Measurements from ENCODE around the gene TRDMT1.

Gene TRDMT1

GRCh38 chr10:17213646-17214349 lies 12.3 kb upstream of the TRDMT1 start:
- no peak for TF ChIP-seq CTCF (IDR thresholded peaks at IDR 0.05; ENCODE audit: low read depth, low read length, missing control alignments)
- H3K4me3 ChIP-seq (ENCODE audit: low read depth, low read length): no peak overlapping the region
- no peak for DNase-seq (ENCODE audit: low read depth)

- no peak for TF ChIP-seq CTCF (IDR thresholded peaks at IDR 0.05; ENCODE audit: low read depth, low read length, missing control alignments)
- DNase-seq (ENCODE audit: low read depth): no peak
- no peak overlapping the region for H3K4me3 ChIP-seq (ENCODE audit: low read depth, low read length)
These were observed 11.3 kb upstream of the TRDMT1 start for GRCh38 chr10:17212802-17213221.

- no peak for TF ChIP-seq CTCF (IDR thresholded peaks at IDR 0.05; ENCODE audit: low read depth, low read length, missing control alignments)
- no peak for DNase-seq (ENCODE audit: low read depth)
These were observed 8.9 kb upstream of the TRDMT1 start for GRCh38 chr10:17210361-17210760.

GRCh38 chr10:17209881-17210280 lies 8.4 kb upstream of the TRDMT1 start:
- DNase-seq (ENCODE audit: low read depth): no peak
- no peak overlapping the region for H3K4me3 ChIP-seq (ENCODE audit: low read depth, low read length)
- TF ChIP-seq CTCF (IDR thresholded peaks at IDR 0.05; ENCODE audit: low read depth, low read length, missing control alignments): no peak

More at GRCh38 chr10:17210361-17210760, 8.9 kb upstream of the TRDMT1 start:
- H3K4me3 ChIP-seq (ENCODE audit: low read depth, low read length): no peak overlapping the region

GRCh38 chr10:17209302-17209701 lies 7.8 kb upstream of the TRDMT1 start:
- no peak overlapping the region for H3K4me3 ChIP-seq (ENCODE audit: low read depth, low read length)
- DNase-seq (ENCODE audit: low read depth): no peak
- no peak for TF ChIP-seq CTCF (IDR thresholded peaks at IDR 0.05; ENCODE audit: low read depth, low read length, missing control alignments)

- H3K4me3 ChIP-seq (ENCODE audit: low read depth, low read length): no peak overlapping the region
- DNase-seq (ENCODE audit: low read depth): no peak
- no peak for TF ChIP-seq CTCF (IDR thresholded peaks at IDR 0.05; ENCODE audit: low read depth, low read length, missing control alignments)
These were observed 7.0 kb upstream of the TRDMT1 start for GRCh38 chr10:17208476-17208875.

GRCh38 chr10:17206210-17206709 lies 4.8 kb upstream of the TRDMT1 start:
- DNase-seq (ENCODE audit: low read depth): no peak
- no peak for TF ChIP-seq CTCF (IDR thresholded peaks at IDR 0.05; ENCODE audit: low read depth, low read length, missing control alignments)
- no peak overlapping the region for H3K4me3 ChIP-seq (ENCODE audit: low read depth, low read length)
